Stimulated activated effector memory CD8-positive, alpha-beta T cell treated with anti-CD3 and anti-CD28 coated beads, Interleukin-12 subunit alpha, Interleukin-12 subunit beta, amount 100 ng/mL, for 72 hours (primary cell): Measurements from ENCODE around the gene NDE1.
"Not testable (repeated sequence)": the region's sequence is repeated elsewhere in the genome, so short reads cannot be mapped to it uniquely, and the experiment has no call there.

Experiments used
- ATAC-seq: fragments of 150-1000 bp; cut with Tn5 transposase; 2 replicates; pipeline ENCODE4 v1.10.0; 2021
- DNase-seq, 2 donors: peaks; one replicate each; pipeline ENCODE4 v3.0.0; 2021 to 2022; ENCODE audit warnings: low spot score in 2 of 2
- H3K27ac Mint-ChIP-seq: one replicate; pipeline ENCODE4 v1.8.0; 2022; ENCODE audit warnings: mild to moderate bottlenecking, mixed read lengths
- H3K36me3 Mint-ChIP-seq: one replicate; pipeline ENCODE4 v1.8.0; 2022; ENCODE audit warnings: mild to moderate bottlenecking, mixed read lengths
- H3K4me1 Mint-ChIP-seq: one replicate; pipeline ENCODE4 v1.8.0; 2022; ENCODE audit warnings: mixed read lengths
- H3K4me3 Mint-ChIP-seq: one replicate; pipeline ENCODE4 v1.8.0; 2022; ENCODE audit warnings: mild to moderate bottlenecking, mixed read lengths
- H3K9me3 Mint-ChIP-seq: one replicate; pipeline ENCODE4 v1.8.0; 2022; ENCODE audit warnings: mixed read lengths

The NDE1 gene, protein sequence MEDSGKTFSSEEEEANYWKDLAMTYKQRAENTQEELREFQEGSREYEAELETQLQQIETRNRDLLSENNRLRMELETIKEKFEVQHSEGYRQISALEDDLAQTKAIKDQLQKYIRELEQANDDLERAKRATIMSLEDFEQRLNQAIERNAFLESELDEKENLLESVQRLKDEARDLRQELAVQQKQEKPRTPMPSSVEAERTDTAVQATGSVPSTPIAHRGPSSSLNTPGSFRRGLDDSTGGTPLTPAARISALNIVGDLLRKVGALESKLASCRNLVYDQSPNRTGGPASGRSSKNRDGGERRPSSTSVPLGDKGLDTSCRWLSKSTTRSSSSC

DNA sequence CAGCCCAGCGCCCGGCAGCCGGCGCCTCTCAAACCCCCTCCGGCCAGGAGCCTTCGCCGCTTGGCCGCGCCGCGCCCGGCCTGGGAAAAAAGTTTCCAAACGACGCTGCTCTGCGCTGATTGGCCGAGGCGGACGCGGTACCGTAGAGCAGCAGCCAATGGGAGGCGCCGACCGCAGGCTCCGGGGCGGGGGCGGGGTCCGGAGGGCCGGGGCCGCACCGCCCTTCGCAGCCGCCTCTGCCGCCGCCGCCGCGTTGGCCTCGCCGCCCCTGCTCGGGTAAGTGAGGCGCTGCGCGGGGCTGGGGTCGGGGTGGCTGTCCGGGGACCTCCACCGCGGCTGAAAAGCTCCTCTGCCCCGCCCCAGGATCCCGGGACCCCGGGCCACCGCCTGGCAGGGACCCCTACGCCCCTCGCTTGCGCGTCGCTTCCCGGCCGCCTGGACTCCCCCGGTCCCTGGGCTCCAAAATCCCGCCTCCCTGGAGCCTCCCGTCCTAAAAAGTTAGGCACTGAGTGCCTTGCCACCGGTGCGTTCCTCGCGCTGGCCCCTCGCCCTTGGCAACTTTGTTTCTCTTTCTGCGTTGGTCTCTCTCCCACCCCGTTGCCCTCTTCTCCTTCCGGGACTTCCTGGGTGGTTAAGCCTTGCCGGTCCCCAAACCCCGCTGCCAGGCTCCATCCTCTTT lies at the start of gene NDE1:
TSS of gene NDE1 (plus strand) at position 227 of the 679 bp plus-strand sequence. CDS start 14,534 bp downstream, outside the sequence.
- DNase-seq (peak; percentile 67 to 88), ATAC-seq (peak; percentile 98)
- peaks cover 50% of the 10 kb centered on the region for H3K36me3 Mint-ChIP-seq
- H3K9me3 Mint-ChIP-seq: no peaks in the 10 kb centered on the region
- H3K4me1 Mint-ChIP-seq: peaks cover 17% of the 10 kb centered on the region
- peak within 1 kb of the TSS; percentile 97 for H3K27ac Mint-ChIP-seq
- H3K4me3 Mint-ChIP-seq: peak within 1 kb of the TSS; percentile 100

DNA sequence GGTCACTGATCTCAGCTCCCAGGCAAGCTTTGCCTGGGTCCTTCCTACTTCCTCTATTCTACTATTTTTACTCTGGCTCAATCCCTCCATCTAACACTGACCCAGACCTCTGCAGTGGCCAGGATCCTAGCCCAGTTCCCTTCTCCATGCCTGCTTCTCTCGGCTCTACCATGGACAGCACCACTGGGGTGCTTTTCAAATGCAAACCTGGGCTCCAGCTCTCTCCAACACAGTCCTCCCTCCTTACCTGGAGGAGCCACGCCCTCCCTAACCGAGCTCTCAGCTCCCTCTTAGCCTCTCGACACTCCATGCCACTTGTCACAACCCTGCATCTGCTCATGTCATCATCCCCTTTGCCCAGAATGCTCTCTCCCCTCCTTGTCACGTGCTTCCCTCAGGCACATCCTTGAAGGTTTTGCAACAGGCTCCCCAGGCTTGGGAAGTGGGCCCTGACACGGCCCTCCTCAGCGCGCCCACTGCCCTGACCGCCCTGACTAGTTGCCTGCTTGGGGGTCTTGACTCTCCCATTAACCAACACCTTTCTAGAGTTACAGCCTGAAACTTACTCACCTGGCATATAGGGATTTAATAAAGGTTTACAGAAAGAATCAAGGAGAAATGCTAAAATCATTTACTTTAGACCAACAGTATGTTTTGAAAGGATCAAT lies 48.7 kb upstream of the NDE1 start:
- Mint-ChIP-seq H3K36me3 (peaks cover 94% of the 10 kb centered on the region), H3K27ac (peak overlapping the region; percentile 86), H3K4me1 (peaks cover 18% of the 10 kb centered on the region), H3K9me3 (no peaks in the 10 kb centered on the region), H3K4me3 (no peak overlapping the region)
- ATAC-seq (no peak), DNase-seq (no peak)

DNA sequence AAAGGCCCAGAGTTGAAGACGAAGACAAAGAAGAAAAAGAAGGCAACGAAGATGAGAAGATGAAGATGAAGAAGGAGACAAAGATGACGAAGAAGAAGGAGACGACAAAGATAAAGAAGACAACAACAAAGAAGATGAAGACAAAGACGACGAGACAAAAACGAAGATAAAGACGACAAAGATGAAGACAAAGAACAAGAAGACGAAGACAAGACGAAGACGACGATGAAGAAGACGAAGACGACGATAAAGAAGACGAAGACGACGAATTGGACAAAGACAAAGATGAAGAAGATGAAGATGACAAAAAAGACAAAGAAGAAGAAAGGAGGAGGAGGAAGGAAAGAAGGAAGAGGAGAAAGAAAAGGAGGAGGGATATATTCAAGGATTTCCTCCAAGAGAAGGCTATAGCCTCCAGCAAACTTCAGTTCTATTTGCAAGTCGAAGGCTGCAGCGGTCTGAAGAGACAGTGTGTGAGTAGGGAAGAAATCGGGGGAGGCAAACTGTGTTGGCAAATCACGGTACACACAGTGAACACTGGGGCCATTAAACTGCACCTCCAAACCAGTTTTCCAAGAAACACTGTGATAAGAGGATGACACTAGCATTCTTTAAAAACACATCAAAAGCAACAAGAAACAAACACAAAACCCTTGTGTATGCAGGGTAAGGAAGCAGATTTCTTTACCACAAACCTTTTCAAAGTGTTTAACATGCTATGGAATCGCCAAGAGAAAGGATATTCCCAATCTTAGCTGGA lies 47.6 kb upstream of the NDE1 start:
- Mint-ChIP-seq H3K9me3 (no peaks in the 10 kb centered on the region), H3K27ac (no peak overlapping the region), H3K4me3 (no peak overlapping the region), H3K36me3 (peaks cover 94% of the 10 kb centered on the region), H3K4me1 (peaks cover 27% of the 10 kb centered on the region)
- DNase-seq (no peak), ATAC-seq (no peak)

DNA sequence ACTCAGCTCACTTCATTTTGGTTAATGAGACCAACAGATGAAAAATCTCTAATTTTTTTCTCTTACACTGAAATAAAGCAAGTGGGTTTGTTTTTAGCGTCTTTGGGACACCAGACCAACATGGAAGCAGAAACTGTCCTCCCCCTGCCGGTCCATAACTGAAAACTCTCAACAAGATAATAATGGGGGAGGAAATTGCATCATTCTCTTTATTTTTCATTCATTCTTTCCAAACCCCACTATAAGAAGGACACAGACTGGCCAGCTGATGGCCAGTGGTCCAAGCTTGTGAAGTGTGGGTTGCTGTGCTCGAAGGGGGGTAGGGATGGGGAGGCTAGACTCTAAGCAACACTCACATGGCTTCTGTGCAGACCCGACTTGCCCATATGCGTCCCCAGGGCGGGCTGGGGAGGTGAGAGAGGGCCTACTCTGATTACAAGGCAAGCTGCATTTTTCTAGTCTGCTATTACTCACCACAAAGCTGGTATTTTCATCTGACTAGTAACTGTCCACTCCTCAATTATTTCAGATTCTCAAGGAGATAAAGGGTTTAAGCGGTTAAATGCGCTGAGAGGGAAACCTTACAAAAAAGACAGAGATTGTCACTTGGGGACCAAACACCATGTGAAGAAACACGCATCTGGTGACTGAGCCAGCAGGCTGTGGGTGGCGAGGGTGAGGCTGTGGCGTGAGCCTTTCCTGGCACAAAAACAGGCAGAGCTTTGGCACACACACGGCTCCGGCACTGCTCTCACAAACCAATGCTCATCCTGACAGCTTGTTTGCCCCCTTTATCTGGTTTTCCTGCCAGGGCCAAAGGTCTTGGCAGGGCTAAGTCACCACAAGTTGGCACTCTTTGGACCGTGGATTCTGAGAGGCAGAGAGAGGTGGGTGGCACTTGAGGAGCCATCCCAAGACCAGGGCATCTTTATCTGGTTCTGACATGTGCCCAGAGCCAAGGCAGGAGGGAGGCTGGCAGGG lies 45.3 kb upstream of the NDE1 start:
- H3K9me3 Mint-ChIP-seq: no peaks in the 10 kb centered on the region
- H3K4me3 Mint-ChIP-seq: no peak overlapping the region
- DNase-seq (no peak), ATAC-seq (no peak)
- H3K4me1 Mint-ChIP-seq: peaks cover 21% of the 10 kb centered on the region
- H3K36me3 Mint-ChIP-seq: peaks cover 96% of the 10 kb centered on the region
- H3K27ac Mint-ChIP-seq: peak overlapping the region; percentile 88

DNA sequence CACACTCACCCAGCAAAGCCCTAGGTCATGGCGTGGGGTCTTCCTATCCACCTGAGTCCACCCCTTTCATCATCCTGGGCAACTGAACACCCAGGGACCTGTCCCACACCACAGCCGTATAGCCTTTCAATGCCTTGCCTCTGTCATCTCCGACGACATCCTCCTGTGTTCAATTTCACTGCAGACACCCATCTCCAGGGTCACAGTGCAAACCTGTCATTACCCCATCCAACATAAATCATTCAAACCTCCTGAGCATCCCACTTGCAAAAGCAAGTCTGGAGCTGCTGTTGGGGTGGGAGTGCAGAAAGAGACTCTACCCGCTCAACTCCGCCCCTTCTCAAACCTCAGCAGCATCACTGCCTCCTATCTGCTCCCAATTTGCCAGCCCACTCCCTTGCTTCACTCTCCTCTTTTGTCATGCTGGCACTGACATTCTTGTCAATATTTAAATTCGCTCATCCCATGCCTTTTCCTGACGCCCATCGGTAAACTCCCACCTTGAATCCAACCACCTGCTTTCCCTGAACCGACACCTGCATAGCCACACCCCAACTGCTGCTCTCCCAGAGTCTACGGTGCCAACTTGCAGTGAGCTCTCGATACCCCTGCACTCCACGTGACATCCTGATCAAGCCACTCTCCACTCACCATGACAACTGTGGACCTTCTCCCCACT lies 44.1 kb upstream of the NDE1 start:
- Mint-ChIP-seq H3K4me1 (peaks cover 32% of the 10 kb centered on the region), H3K4me3 (no peak overlapping the region), H3K36me3 (peaks cover 96% of the 10 kb centered on the region), H3K9me3 (no peaks in the 10 kb centered on the region), H3K27ac (peak overlapping the region; percentile 88)
- ATAC-seq (no peak), DNase-seq (no peak)

DNA sequence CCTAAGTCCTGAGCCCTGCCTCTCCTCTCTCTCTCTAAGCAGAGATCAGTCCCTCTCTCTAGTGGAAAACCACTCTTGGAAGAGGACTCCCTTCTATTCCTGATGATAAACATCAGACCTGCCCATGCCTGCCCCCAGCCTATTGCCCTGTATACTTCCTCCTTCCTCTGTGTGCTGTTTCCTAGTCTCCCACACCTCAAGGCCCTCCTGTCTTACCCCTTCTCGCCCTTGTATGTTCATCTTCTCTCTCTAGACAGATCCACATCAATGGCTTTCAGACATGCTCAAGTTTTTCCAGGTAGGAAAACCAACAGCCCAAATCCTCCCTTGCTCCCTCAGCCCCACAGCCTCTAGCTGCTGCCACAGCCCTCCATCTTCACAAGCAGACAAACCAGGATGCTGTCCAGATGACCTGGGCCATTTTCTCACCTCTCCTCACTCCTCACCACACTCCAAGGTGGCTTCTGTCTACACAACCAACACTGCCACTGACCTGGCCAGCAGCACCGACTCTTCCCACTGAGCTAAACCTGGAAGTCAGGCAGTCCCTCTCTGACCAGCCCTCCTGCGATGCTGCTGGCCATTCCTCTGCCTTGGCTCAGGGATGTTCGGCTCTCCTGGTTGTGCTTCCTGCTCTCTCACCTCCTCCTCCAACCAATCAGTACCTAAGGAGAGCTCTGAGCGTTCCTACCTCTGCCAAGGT lies 43.4 kb upstream of the NDE1 start:
- no peaks in the 10 kb centered on the region for H3K9me3 Mint-ChIP-seq
- DNase-seq: no peak
- peaks cover 96% of the 10 kb centered on the region for H3K36me3 Mint-ChIP-seq
- peak overlapping the region; percentile 88 for H3K27ac Mint-ChIP-seq
- no peak for ATAC-seq
- H3K4me1 Mint-ChIP-seq: peaks cover 27% of the 10 kb centered on the region
- H3K4me3 Mint-ChIP-seq: no peak overlapping the region

DNA sequence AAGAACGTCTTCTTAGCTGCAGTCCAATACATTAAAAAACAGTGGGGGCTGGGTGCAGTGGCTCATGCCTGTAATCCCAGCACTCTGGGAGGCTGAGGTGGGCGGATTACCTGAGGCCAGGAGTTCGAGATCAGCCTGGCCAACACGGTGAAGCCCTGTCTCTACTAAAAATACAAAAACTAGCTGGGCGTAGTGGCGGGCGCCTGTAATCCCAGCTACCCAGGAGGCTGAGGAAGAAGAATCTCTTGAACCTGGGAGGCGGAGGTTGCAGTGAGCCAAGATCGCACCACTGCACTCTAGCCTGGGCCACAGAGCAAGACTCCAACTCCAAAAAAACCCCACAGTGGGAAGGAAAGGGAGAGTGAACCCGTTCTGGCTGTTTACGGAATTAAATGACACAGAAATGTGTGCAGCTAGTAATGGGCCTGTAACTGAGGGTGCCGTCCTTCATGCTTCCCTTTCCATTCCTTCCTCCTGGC lies 42.8 kb upstream of the NDE1 start:
- Mint-ChIP-seq H3K27ac (peak overlapping the region; percentile 88), H3K36me3 (peaks cover 96% of the 10 kb centered on the region)
- not testable (repeated sequence) for H3K4me3 Mint-ChIP-seq

DNA sequence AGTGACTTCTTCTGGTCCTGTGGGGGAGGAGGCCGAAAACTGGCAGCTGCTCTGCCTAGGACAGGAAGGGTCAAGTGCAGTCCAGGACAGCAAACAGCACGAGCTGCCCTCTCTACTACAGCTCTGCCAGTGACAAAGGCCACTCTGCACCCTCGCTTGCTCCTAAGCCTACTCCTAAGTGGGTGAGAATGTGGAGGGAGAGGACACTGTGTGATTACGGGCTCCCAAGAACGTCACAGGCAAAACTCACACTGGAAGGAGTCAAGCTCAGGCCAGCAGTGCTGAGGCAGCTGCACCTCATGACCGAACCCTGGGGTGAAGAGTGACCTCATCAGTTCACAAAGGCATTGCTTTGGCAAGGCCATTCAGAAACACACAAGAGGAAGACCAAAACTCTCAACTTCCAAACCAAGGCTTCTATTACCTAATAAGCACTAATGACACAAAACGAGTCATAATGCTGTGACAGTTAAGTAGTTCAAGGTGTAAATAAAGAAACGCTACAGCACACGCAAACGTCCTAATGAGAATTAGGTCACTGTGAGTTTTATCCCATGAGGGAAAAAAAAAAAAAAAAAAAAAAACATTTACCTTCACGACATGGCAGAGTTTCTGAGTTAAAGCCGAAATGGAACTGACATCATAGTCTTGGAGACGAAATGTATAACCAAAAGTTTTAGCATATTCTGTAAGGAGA lies 42.2 kb upstream of the NDE1 start:
- no peak overlapping the region for H3K4me3 Mint-ChIP-seq
- peaks cover 27% of the 10 kb centered on the region for H3K4me1 Mint-ChIP-seq
- ATAC-seq (no peak), DNase-seq (no peak)
- H3K36me3 Mint-ChIP-seq: peaks cover 96% of the 10 kb centered on the region
- H3K9me3 Mint-ChIP-seq: no peaks in the 10 kb centered on the region
- no peak overlapping the region for H3K27ac Mint-ChIP-seq

More for the DNA sequence above, 42.8 kb upstream of the NDE1 start:
- peaks cover 27% of the 10 kb centered on the region for H3K4me1 Mint-ChIP-seq
- not testable (repeated sequence) for H3K9me3 Mint-ChIP-seq, ATAC-seq, DNase-seq

DNA sequence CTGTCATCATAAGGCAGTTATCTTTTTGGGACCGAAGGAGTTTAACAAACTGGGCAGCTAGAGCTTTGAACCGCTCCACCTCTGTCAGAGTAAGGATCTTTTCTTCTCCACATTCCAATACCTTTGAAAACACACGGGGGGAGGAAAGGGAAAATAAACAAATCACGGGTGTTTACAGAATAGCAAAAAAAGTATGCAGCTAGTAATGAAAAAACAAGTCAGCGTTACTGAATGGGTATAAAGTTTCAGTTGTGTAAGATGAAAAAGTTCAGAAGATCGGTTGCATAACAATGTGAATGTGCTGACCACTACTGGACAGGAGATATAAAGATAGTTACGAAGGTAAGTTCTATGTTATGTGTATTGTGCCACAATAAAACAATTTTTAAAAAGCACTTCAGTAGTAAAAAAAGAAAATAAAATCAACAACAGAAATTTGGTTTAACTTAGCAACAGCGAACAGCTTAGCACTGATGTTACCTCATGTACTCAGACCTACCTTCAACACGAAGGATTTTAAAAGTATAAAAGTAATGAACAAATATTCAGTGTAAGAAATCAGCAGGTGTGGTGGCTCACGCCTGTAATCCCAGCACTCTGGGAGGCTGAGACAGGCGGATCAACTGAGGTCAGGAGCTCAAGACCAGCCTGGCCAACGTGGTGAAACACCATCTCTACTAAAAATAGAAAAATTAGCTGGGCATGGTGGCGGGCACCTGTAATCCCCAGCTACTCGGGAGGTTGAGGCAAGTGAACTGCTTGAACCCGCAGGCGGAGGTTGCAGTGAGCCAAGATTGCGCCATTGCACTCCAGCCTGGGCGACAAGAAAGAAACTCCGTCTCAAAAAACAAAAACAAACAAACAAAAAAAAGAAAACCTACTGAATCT lies 41.4 kb upstream of the NDE1 start:
- Mint-ChIP-seq H3K36me3 (peaks cover 96% of the 10 kb centered on the region), H3K4me1 (peaks cover 27% of the 10 kb centered on the region), H3K4me3 (no peak overlapping the region), H3K9me3 (no peaks in the 10 kb centered on the region), H3K27ac (no peak overlapping the region)
- DNase-seq: no peak
- no peak for ATAC-seq

DNA sequence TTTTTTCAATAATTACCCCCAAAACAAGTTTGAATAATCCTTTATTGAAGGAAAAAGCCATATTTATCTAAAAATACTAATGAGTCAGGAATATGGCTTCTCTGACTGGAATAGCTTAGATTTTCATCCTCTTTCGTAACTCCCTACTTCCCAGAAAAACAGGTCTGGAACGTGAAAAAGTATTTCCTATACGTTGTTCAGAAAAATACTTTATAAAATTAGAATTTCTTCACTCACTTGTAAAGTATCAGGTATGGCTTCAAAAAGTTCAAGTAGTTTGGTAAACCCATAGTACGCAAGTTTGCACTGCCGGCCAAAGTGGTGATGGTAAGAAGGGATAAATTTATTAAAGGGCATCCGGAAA lies 40.8 kb upstream of the NDE1 start:
- no peak for DNase-seq
- Mint-ChIP-seq H3K27ac (no peak overlapping the region), H3K9me3 (no peaks in the 10 kb centered on the region), H3K4me3 (no peak overlapping the region), H3K4me1 (peaks cover 27% of the 10 kb centered on the region), H3K36me3 (peaks cover 96% of the 10 kb centered on the region)
- no peak for ATAC-seq

DNA sequence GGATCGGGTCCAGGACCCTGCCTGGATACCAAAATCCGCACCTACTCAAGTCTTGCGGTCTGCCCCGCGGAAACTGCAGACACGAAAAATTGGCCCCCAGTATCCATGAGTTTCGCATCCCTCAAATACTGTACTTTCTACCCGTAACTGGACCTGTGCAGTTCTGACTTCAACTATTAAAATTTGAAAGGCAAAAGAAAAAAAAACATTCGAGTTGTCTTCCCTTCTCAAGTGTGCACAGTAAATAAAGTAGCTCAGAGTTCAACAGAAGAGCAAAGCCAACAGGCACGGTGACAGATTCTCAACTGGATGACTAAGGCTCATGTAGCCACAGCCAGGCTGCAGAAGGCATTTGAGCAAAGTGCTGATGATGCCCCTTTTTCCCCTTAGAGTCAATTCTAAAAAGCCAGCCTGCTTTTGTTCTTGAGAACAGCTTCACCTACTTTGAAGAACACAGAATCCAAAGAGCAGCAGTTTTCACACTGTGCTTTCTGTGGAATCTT lies 39.6 kb upstream of the NDE1 start:
- Mint-ChIP-seq H3K4me1 (peaks cover 27% of the 10 kb centered on the region), H3K4me3 (no peak overlapping the region), H3K27ac (peak overlapping the region; percentile 79), H3K9me3 (no peaks in the 10 kb centered on the region), H3K36me3 (peaks cover 100% of the 10 kb centered on the region)
- ATAC-seq (peak; percentile 98), DNase-seq (no peak)

DNA sequence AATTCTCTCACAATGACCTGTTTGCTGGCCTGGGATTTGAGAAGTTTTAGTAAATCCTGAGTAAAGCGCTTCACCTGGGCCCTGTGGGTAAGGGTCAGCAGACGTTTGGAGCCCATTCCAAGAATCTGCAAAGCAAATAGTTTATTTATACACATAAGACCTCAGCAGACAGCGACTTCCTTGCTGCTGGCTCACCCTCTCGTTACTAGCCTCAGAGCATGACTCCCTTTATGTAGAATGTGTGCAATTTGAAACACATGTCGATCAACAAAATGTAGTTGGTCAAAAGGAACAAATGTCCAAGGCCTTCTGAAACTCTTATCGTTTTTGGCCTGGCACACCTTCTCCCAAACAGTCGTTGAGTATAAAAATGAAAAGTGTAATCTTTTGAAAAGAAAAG lies 38.4 kb upstream of the NDE1 start:
- no peak for DNase-seq
- Mint-ChIP-seq H3K4me3 (no peak overlapping the region), H3K9me3 (no peaks in the 10 kb centered on the region), H3K36me3 (peaks cover 100% of the 10 kb centered on the region), H3K4me1 (peaks cover 16% of the 10 kb centered on the region), H3K27ac (peak overlapping the region; percentile 55)
- no peak for ATAC-seq
